IPS-20b (cell line): ENCODE measurements around the gene PRRC2B.
A peak's percentile ranks its signal among the peaks of the same experiment; 100 is the strongest.
"Not testable (repeated sequence)": the region's sequence is repeated elsewhere in the genome, so short reads cannot be mapped to it uniquely, and the experiment has no call there.

Experiments
- H3K27ac ChIP-seq: one replicate; pipeline ENCODE4 v1.5.1; 2013; ENCODE audit warnings: low read length
- H3K27me3 ChIP-seq: 2 replicates; pipeline ENCODE4 v1.6.1; 2013; ENCODE audit warnings: mild to moderate bottlenecking, low read length, inconsistent platforms; ENCODE audit not compliant: insufficient read depth
- H3K36me3 ChIP-seq: 2 replicates; pipeline ENCODE4 v1.6.1; 2013; ENCODE audit warnings: low read depth, mild to moderate bottlenecking, inconsistent platforms, low read length, moderate library complexity; ENCODE audit not compliant: insufficient read depth
- H3K4me1 ChIP-seq: 2 replicates; pipeline ENCODE4 v1.6.1; 2013; ENCODE audit warnings: mild to moderate bottlenecking, control low read depth, inconsistent platforms, low read length, moderate library complexity; ENCODE audit not compliant: insufficient read depth
- H3K4me3 ChIP-seq: 2 replicates; pipeline ENCODE4 v1.5.1; 2013; ENCODE audit warnings: mild to moderate bottlenecking, low read length, inconsistent platforms
- H3K9ac ChIP-seq: 2 replicates; pipeline ENCODE4 v1.6.1; 2013; ENCODE audit warnings: low read depth, mild to moderate bottlenecking, inconsistent platforms, low read length, moderate library complexity
- H3K9me3 ChIP-seq: 2 replicates; pipeline ENCODE4 v1.6.1; 2013; ENCODE audit warnings: mild to moderate bottlenecking, low read depth, low read length, inconsistent platforms; ENCODE audit not compliant: insufficient read depth

The PRRC2B gene

DNA sequence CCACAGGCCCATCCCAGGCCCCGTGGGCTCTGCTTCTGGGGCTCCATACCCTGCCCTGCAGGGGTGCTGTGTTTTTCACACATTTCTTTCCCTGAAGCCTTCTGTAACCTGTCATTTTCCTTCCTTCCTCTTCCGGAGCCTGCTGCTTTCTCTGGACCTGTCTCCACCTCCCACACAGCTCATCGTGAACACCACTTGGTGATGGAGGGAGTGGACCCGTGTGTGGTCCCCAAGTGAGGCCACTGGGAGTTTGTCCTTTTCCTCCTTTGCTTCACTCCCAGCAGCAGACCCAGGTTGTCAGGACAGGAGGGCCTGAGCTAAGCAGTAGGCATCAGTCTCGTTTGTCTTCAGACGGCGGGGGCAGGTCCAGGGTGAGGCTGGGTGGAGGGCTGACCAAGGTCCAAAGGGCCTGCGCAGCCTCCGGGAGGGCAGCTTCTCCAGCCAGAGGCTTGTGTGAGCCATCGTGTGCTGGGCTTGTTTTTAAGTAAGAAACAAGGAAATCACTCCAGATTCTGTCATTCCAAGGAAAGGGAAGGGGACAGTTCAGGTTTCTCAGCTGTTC is 103.0 kb downstream of the PRRC2B start:
- no peak overlapping the region for H3K4me3 ChIP-seq
- no peaks in the 10 kb centered on the region for H3K4me1 ChIP-seq
- H3K27me3 ChIP-seq: no peaks in the 10 kb centered on the region
- H3K27ac ChIP-seq: no peak overlapping the region
- H3K36me3 ChIP-seq: peaks cover 87% of the 10 kb centered on the region
- H3K9ac ChIP-seq: no peak overlapping the region
- H3K9me3 ChIP-seq: no peaks in the 10 kb centered on the region

DNA sequence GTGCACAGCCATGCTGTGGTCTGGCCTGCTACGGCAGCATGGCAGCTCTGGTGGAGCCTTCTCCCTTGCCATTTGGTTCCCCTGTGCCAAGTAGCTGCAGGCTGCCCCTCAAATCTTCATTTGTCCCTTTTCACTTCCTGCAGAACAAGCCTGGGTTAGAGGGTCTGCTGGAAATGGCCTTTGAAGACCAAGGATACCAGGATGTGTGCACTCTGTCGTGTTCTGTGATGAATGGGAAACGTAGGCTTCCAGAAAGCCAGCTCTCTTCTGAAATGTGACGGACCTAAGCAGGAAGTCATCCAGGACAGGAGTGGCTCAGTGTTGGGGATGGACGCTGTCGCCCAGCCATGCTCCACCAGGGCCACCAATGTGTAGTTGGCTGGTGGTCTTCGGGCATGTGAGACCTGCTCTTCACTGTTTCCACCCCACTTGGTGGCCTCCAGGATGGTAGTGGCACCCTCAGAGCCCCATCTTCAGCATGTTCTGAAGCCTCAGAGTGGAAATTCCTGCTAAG is 105.4 kb downstream of the PRRC2B start:
- Histone ChIP-seq H3K9me3 (no peaks in the 10 kb centered on the region), H3K36me3 (peaks cover 63% of the 10 kb centered on the region), H3K4me3 (no peak overlapping the region), H3K27ac (no peak overlapping the region), H3K9ac (no peak overlapping the region; the same call in 1 of the 2 replicates), H3K27me3 (peaks cover 12% of the 10 kb centered on the region), H3K4me1 (no peaks in the 10 kb centered on the region)

GRCh38 chr9:131500377-131500776 is 106.5 kb downstream of the PRRC2B start:
- H3K4me3 ChIP-seq: no peak overlapping the region
- no peak overlapping the region for H3K27ac ChIP-seq

DNA sequence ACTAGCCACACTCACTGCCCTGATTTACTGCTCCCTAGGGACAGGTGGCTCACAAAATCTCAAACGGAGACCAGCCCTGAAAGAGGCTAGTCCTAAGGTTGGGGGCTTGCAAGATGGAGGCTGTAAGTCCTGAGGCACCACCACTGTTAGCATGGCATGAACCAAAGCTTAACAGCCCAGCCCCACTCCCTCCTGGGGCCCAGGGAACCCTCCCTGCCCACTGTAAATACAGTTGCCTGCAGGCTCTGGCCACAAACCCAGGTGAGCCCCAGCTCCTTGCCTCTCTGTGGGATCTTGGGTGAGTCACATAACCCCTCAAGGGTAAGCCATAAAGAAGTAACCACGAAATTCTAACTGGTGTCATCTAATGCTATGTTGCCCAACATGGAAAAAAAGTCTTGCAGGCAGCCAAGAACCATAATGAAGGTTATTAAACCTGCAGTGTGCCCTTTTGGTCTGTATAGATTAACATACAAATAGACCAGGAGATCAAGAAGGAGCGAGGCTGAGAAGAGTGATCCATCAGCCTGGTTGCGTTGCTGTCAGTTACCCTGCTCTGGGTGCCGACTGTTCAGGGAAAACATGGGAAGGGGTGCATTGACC is 107.2 kb downstream of the PRRC2B start:
- Histone ChIP-seq H3K4me1 (no peaks in the 10 kb centered on the region), H3K27me3 (peaks cover 14% of the 10 kb centered on the region), H3K36me3 (peaks cover 46% of the 10 kb centered on the region), H3K27ac (no peak overlapping the region), H3K4me3 (no peak overlapping the region), H3K9me3 (no peaks in the 10 kb centered on the region), H3K9ac (no peak overlapping the region)

More at GRCh38 chr9:131500377-131500776, 106.5 kb downstream of the PRRC2B start:
- Histone ChIP-seq H3K27me3 (peaks cover 14% of the 10 kb centered on the region), H3K9me3 (no peaks in the 10 kb centered on the region), H3K36me3 (peaks cover 52% of the 10 kb centered on the region), H3K9ac (no peak overlapping the region), H3K4me1 (no peaks in the 10 kb centered on the region)

GRCh38 chr9:131502781-131503625 is 109.1 kb downstream of the PRRC2B start, which contains the start of gene POMT1:
Gene POMT1, plus strand, starts transcription at chr9:131502918. Its CDS starts 1,301 bp downstream, at chr9:131504219.
- no peaks in the 10 kb centered on the region for H3K4me1 ChIP-seq
- H3K27ac ChIP-seq: no peak within 1 kb of the TSS
- peak within 1 kb of the TSS; percentile 73; the same call in 1 of the 2 replicates for H3K9ac ChIP-seq
- peaks cover 39% of the 10 kb centered on the region for H3K36me3 ChIP-seq
- H3K9me3 ChIP-seq: no peaks in the 10 kb centered on the region
- H3K4me3 ChIP-seq: peak within 1 kb of the TSS; percentile 84
- H3K27me3 ChIP-seq: peaks cover 14% of the 10 kb centered on the region

- Histone ChIP-seq H3K27me3 (peaks cover 14% of the 10 kb centered on the region), H3K9ac (peak overlapping the region; percentile 73; the same call in 1 of the 2 replicates), H3K36me3 (peaks cover 31% of the 10 kb centered on the region), H3K27ac (no peak overlapping the region), H3K4me3 (peak overlapping the region; percentile 84), H3K9me3 (no peaks in the 10 kb centered on the region), H3K4me1 (no peaks in the 10 kb centered on the region)
Measured at GRCh38 chr9:131503626-131504465, 110.0 kb downstream of the PRRC2B start.

DNA sequence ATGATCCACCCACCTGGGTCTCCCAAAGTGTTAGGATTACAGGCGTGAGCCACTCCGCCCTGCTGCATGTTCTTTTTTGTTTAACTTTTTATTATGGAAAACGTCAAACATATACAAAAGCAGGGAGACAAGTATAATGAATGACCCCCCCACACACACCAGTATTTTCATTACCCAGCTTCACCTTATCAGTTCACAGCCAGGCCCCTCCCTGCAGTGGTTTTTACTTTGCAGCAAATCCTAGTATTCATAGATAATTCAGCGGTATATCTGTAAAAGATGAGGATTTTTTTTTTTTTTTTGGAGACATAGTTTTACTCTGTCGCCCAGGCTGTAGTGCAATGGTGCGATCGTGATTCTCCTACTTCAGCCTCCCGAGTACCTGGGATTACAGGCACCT is 111.1 kb downstream of the PRRC2B start:
- H3K27ac ChIP-seq: no peak overlapping the region
- H3K4me3 ChIP-seq: no peak overlapping the region
- H3K4me1 ChIP-seq: no peaks in the 10 kb centered on the region
- no peak overlapping the region for H3K9ac ChIP-seq
- peaks cover 14% of the 10 kb centered on the region for H3K27me3 ChIP-seq
- H3K9me3 ChIP-seq: no peaks in the 10 kb centered on the region
- peaks cover 31% of the 10 kb centered on the region for H3K36me3 ChIP-seq

- Histone ChIP-seq H3K27ac (no peak overlapping the region), H3K9me3 (no peaks in the 10 kb centered on the region), H3K9ac (no peak overlapping the region), H3K4me3 (no peak overlapping the region), H3K36me3 (peaks cover 77% of the 10 kb centered on the region), H3K4me1 (no peaks in the 10 kb centered on the region), H3K27me3 (no peaks in the 10 kb centered on the region)
Measured at GRCh38 chr9:131511416-131511815, 117.5 kb downstream of the PRRC2B start.

DNA sequence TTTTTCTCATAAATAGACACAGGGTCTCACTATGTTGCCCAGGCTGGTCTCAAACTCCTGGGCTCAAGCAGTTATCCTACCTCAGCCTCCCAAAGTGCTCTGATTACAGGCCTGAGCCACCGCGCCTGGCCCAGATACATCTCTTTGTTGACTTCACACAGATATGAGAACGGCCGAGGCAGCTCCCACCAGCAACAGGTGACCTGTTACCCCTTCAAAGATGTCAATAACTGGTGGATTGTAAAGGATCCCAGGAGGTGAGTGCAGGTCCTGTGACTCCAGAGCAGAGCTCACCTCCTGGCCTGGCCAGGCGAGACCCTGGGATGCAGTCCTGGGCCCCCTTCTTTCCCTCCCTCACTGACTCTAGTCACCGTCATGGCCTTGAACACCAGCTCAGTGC is 118.0 kb downstream of the PRRC2B start:
- H3K9ac ChIP-seq: no peak overlapping the region
- H3K27me3 ChIP-seq: no peaks in the 10 kb centered on the region
- H3K4me3 ChIP-seq: no peak overlapping the region

GRCh38 chr9:131513177-131513576 is 119.3 kb downstream of the PRRC2B start:
- Histone ChIP-seq H3K9me3 (no peaks in the 10 kb centered on the region), H3K36me3 (peaks cover 82% of the 10 kb centered on the region), H3K27me3 (no peaks in the 10 kb centered on the region), H3K4me1 (no peaks in the 10 kb centered on the region), H3K9ac (no peak overlapping the region), H3K4me3 (no peak overlapping the region), H3K27ac (no peak overlapping the region)

More for the DNA sequence above, 118.0 kb downstream of the PRRC2B start:
- Histone ChIP-seq H3K27ac (no peak overlapping the region), H3K4me1 (no peaks in the 10 kb centered on the region), H3K36me3 (peaks cover 80% of the 10 kb centered on the region), H3K9me3 (no peaks in the 10 kb centered on the region)

- H3K27ac ChIP-seq, H3K4me1 ChIP-seq, H3K27me3 ChIP-seq, H3K9me3 ChIP-seq, H3K9ac ChIP-seq, H3K4me3 ChIP-seq: not testable (repeated sequence)
- H3K36me3 ChIP-seq: peaks cover 89% of the 10 kb centered on the region
Measured at GRCh38 chr9:131515559-131516031, 121.7 kb downstream of the PRRC2B start.
